Mesenchymal stem cell (in vitro differentiated cells and primary cell): ENCODE measurements around the gene OR4D6. TPM values are rescaled to one million over a fixed set of nuclear protein-coding genes. Genes with fewer than 3 reads are reported as not detected.

Experiments used
- DNase-seq: peaks from one replicate; pipeline ENCODE4 v3.0.0-alpha.2; 2013
- H2AFZ ChIP-seq: one replicate; pipeline ENCODE4 v1.6.1; 2013; ENCODE audit warnings: low read depth, mild to moderate bottlenecking, control low read depth, inconsistent platforms, low read length, moderate library complexity
- H2AK5ac ChIP-seq: 2 replicates; pipeline ENCODE4 v1.6.1; 2013; ENCODE audit warnings: low read length, moderate library complexity, mild to moderate bottlenecking, inconsistent platforms; ENCODE audit not compliant: severe bottlenecking
- H2BK120ac ChIP-seq: one replicate; pipeline ENCODE4 v1.6.1; 2013; ENCODE audit warnings: low read depth, mild to moderate bottlenecking, inconsistent platforms, low read length, moderate library complexity
- H2BK12ac ChIP-seq, 2 experiments: one replicate each; pipeline ENCODE4 v1.6.1; 2013; ENCODE audit warnings: inconsistent platforms in 2 of 2, low read length in 2 of 2, mild to moderate bottlenecking in 2 of 2, moderate library complexity in 2 of 2, control low read depth in 1 of 2
- H2BK15ac ChIP-seq: one replicate; pipeline ENCODE4 v1.6.1; 2013; ENCODE audit warnings: mild to moderate bottlenecking, low read depth, inconsistent platforms; ENCODE audit not compliant: poor library complexity, severe bottlenecking
- H2BK5ac ChIP-seq: 2 replicates; pipeline ENCODE4 v1.6.1; 2013; ENCODE audit warnings: low read depth, mild to moderate bottlenecking, low read length, control low read depth, inconsistent platforms; ENCODE audit not compliant: poor library complexity, severe bottlenecking
- H3K14ac ChIP-seq, 2 experiments: one replicate each; pipeline ENCODE4 v1.6.1; 2013; ENCODE audit warnings: inconsistent platforms in 2 of 2, low read length in 2 of 2, control low read depth in 1 of 2, mild to moderate bottlenecking in 1 of 2, moderate library complexity in 1 of 2
- H3K18ac ChIP-seq, 2 experiments: one replicate each; pipeline ENCODE4 v1.6.1; 2013; ENCODE audit warnings: inconsistent platforms in 2 of 2, low read length in 2 of 2, control low read depth in 1 of 2, low read depth in 1 of 2, mild to moderate bottlenecking in 1 of 2
- H3K23ac ChIP-seq, 2 experiments: one replicate each; pipeline ENCODE4 v1.6.1; 2013; ENCODE audit warnings: inconsistent platforms in 2 of 2, low read length in 2 of 2, mild to moderate bottlenecking in 2 of 2, moderate library complexity in 2 of 2, control low read depth in 1 of 2
- H3K27ac ChIP-seq: 2 replicates; pipeline ENCODE4 v1.5.1; 2013; ENCODE audit warnings: mild to moderate bottlenecking, moderate library complexity, low read length, control low read depth, inconsistent platforms; ENCODE audit not compliant: poor library complexity, severe bottlenecking
- H3K27me3 ChIP-seq, 2 experiments: 2 replicates each; pipeline versions ENCODE4 v1.6.1 to v1.7.0; 2013; ENCODE audit warnings: low read length in 2 of 2, mild to moderate bottlenecking in 2 of 2, moderate library complexity in 2 of 2, control low read depth in 1 of 2, inconsistent platforms in 1 of 2; ENCODE audit not compliant: control insufficient read depth in 1 of 2, insufficient read depth in 1 of 2
- H3K36me3 ChIP-seq, 2 experiments: 2 replicates each; pipeline versions ENCODE4 v1.6.1 to v1.7.0; 2013; ENCODE audit warnings: low read length in 2 of 2, control low read depth in 1 of 2, inconsistent platforms in 1 of 2, low read depth in 1 of 2, mild to moderate bottlenecking in 1 of 2; ENCODE audit not compliant: insufficient read depth in 2 of 2, control insufficient read depth in 1 of 2
- H3K4ac ChIP-seq, 2 experiments: one replicate each; pipeline ENCODE4 v1.6.1; 2013; ENCODE audit warnings: inconsistent platforms in 2 of 2, low read length in 2 of 2, mild to moderate bottlenecking in 2 of 2, moderate library complexity in 2 of 2, control low read depth in 1 of 2, low read depth in 1 of 2
- H3K4me1 ChIP-seq: 2 replicates; pipeline ENCODE4 v1.6.1; 2013; ENCODE audit warnings: low read depth, low read length, control low read depth; ENCODE audit not compliant: control insufficient read depth, insufficient read depth
- H3K4me2 ChIP-seq: 2 replicates; pipeline ENCODE4 v1.6.1; 2013; ENCODE audit warnings: low read length, mild to moderate bottlenecking, inconsistent platforms; ENCODE audit not compliant: poor library complexity, severe bottlenecking
- H3K4me3 ChIP-seq, 2 experiments: 2 replicates each; pipeline versions ENCODE4 v1.5.1 to v1.7.0; 2013; ENCODE audit warnings: low read length in 2 of 2, mild to moderate bottlenecking in 2 of 2, control low read depth in 1 of 2, low read depth in 1 of 2; ENCODE audit not compliant: insufficient read depth in 1 of 2
- H3K79me1 ChIP-seq: replicated peaks from 2 replicates; pipeline ENCODE4 v1.6.1; 2013; ENCODE audit warnings: mild to moderate bottlenecking, control low read depth, low read length, inconsistent platforms; ENCODE audit not compliant: poor library complexity, severe bottlenecking
- H3K9ac ChIP-seq: 2 replicates; pipeline ENCODE4 v1.7.0; 2013; ENCODE audit warnings: mild to moderate bottlenecking, low read length, moderate library complexity
- H3K9me3 ChIP-seq: 2 replicates; pipeline ENCODE4 v1.7.0; 2013; ENCODE audit warnings: mild to moderate bottlenecking, low read length; ENCODE audit not compliant: control insufficient read depth
- H4K8ac ChIP-seq: one replicate; pipeline ENCODE4 v1.6.1; 2013; ENCODE audit warnings: inconsistent platforms, mild to moderate bottlenecking, low read length, moderate library complexity
- H4K91ac ChIP-seq: one replicate; pipeline ENCODE4 v1.6.1; 2013; ENCODE audit warnings: mild to moderate bottlenecking, low read length, inconsistent platforms
- WGBS: methylation state at CpG from one replicate; pipeline ENCODE4 v1.1.7; 2013; ENCODE audit warnings: mixed read lengths; 5-methylcytosine and 5-hydroxymethylcytosine counted together
- polyA plus RNA-seq, 2 experiments: library from polyadenylated mRNA; stranded (reverse); fragments of 200-250 nt; gene quantifications; one replicate each; pipeline ENCODE4 v1.2.3, GENCODE V29; 2013

OR4D6 gene
- polyA plus RNA-seq (2013, experiment 1 of 2) = not detected
- polyA plus RNA-seq (2013, experiment 2 of 2) = not detected

DNA sequence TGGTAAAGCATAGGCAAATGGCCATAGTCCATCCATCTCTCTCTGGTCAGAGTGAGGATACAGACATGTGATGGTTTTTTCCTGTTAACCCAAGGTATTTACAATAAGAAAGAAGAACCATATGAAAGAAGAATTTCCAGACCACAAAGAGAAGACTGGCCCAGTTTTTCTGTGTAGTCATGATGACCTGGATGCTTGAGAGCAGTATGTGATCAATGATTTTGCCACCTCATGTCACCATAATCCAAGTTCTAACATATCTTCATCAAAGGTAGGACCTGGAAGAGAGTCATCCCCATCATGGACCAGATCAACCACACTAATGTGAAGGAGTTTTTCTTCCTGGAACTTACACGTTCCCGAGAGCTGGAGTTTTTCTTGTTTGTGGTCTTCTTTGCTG is at the start of gene OR4D6:
Gene OR4D6 (plus strand): TSS at position 301 of the 400 bp plus-strand sequence. CDS start 0 bp downstream, at position 301.
- DNase-seq = no peak
- no peak within 1 kb of the TSS for H4K8ac ChIP-seq
- H3K4ac ChIP-seq = no peak within 1 kb of the TSS
- H3K23ac ChIP-seq = no peak within 1 kb of the TSS
- H3K4me1 ChIP-seq = no peaks in the 10 kb centered on the region
- no peak within 1 kb of the TSS for H4K91ac ChIP-seq
- no peaks in the 10 kb centered on the region for H3K36me3 ChIP-seq
- no peak within 1 kb of the TSS for H3K9ac ChIP-seq
- H2AK5ac ChIP-seq = no peak within 1 kb of the TSS
- H3K27me3 ChIP-seq = no peaks in the 10 kb centered on the region
- no peaks in the 10 kb centered on the region for H3K9me3 ChIP-seq
- H2BK15ac ChIP-seq = no peak within 1 kb of the TSS
- H3K14ac ChIP-seq = no peak within 1 kb of the TSS
- H2BK120ac ChIP-seq = no peak within 1 kb of the TSS
- no peak within 1 kb of the TSS for H2BK12ac ChIP-seq
- H3K27ac ChIP-seq = no peak within 1 kb of the TSS
- WGBS = no CpG with 5 or more reads among the region's 2 CpGs
- no peak within 1 kb of the TSS for H3K4me3 ChIP-seq
- no peak within 1 kb of the TSS for H2AFZ ChIP-seq
- H2BK5ac ChIP-seq = no peak within 1 kb of the TSS
- H3K4me2 ChIP-seq = no peak within 1 kb of the TSS
- no peaks in the 10 kb centered on the region for H3K79me1 ChIP-seq
- H3K18ac ChIP-seq = no peak within 1 kb of the TSS

DNA sequence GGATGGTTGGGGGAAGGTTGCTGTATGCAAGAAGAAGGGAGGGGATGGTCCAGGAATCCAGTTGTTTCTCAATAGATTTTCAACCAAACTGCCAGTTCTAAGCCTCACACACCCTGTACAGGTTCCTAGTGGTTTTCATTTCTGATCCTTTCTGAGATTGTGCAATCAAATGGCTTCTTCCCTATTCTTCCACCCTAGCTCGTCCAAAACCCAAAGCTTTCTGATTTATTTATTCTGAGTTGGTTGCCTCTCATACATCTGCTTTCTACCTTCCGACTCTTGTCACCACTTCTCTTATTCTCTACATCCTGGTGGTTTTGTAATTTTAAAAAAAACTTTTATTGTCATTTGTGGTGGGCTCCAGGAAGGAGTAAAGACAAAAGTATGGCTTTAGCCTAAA is 43.1 kb upstream of the OR4D6 start:
- no peak overlapping the region for H3K14ac ChIP-seq
- no peak overlapping the region for H2BK12ac ChIP-seq
- H2BK120ac ChIP-seq = no peak overlapping the region
- no peak overlapping the region for H3K23ac ChIP-seq
- H3K27ac ChIP-seq = no peak overlapping the region
- WGBS = 91% methylated on average over 1 of the region's 2 CpGs
- no peaks in the 10 kb centered on the region for H3K27me3 ChIP-seq
- H4K8ac ChIP-seq = no peak overlapping the region
- H2BK5ac ChIP-seq = no peak overlapping the region
- no peak for DNase-seq
- H3K4me2 ChIP-seq = no peak overlapping the region
- H3K4me3 ChIP-seq = no peak overlapping the region
- H3K9ac ChIP-seq = no peak overlapping the region
- no peak overlapping the region for H4K91ac ChIP-seq
- H2AFZ ChIP-seq = no peak overlapping the region
- H3K4ac ChIP-seq = no peak overlapping the region
- no peaks in the 10 kb centered on the region for H3K4me1 ChIP-seq
- H3K18ac ChIP-seq = no peak overlapping the region
- peaks cover 27% of the 10 kb centered on the region for H3K9me3 ChIP-seq
- H3K36me3 ChIP-seq = no peaks in the 10 kb centered on the region
- no peaks in the 10 kb centered on the region for H3K79me1 ChIP-seq
- no peak overlapping the region for H2BK15ac ChIP-seq
- no peak overlapping the region for H2AK5ac ChIP-seq

DNA sequence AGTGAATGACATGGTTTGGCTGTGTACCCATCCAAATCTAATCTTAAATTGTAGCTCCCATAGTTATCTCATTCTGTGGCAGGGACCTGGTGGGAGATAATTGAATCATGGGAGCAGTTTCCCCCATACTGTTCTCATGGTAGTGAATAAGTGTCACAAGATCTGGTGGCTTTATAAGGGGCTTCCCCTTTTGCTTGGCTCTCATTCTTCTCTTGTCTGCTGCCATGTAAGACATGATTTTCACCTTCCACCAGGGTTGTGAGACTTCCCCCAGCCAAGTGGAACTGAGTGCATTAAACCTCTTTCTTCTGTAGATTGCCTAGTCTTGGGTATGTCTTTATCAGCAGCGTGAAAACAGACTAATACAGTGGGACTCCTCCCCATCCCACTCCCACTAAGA is 41.6 kb upstream of the OR4D6 start:
- no peak overlapping the region for H3K27ac ChIP-seq
- H2BK15ac ChIP-seq = no peak overlapping the region
- no peak overlapping the region for H3K18ac ChIP-seq
- no peaks in the 10 kb centered on the region for H3K36me3 ChIP-seq
- no peak overlapping the region for H4K91ac ChIP-seq
- no CpG with 5 or more reads among the region's 1 CpG for WGBS
- no peaks in the 10 kb centered on the region for H3K4me1 ChIP-seq
- H3K79me1 ChIP-seq = no peaks in the 10 kb centered on the region
- no peak overlapping the region for H3K4ac ChIP-seq
- H3K4me2 ChIP-seq = no peak overlapping the region
- H2AFZ ChIP-seq = no peak overlapping the region
- H3K27me3 ChIP-seq = no peaks in the 10 kb centered on the region
- H2BK5ac ChIP-seq = no peak overlapping the region
- H4K8ac ChIP-seq = no peak overlapping the region
- H2BK12ac ChIP-seq = no peak overlapping the region
- H3K9ac ChIP-seq = no peak overlapping the region
- no peak for DNase-seq
- no peak overlapping the region for H3K23ac ChIP-seq
- no peak overlapping the region for H3K4me3 ChIP-seq
- H3K14ac ChIP-seq = no peak overlapping the region
- no peak overlapping the region for H2AK5ac ChIP-seq
- H2BK120ac ChIP-seq = no peak overlapping the region
- peaks cover 12% of the 10 kb centered on the region for H3K9me3 ChIP-seq

GRCh38 chr11:59416613-59417012 is 40.1 kb upstream of the OR4D6 start:
- Histone ChIP-seq H3K9ac (no peak overlapping the region), H2AK5ac (no peak overlapping the region), H2BK15ac (no peak overlapping the region), H2BK5ac (no peak overlapping the region), H3K14ac (no peak overlapping the region), H3K4me2 (no peak overlapping the region), H3K27ac (no peak overlapping the region), H2BK120ac (no peak overlapping the region), H3K23ac (no peak overlapping the region), H2AFZ (no peak overlapping the region), H2BK12ac (no peak overlapping the region), H3K27me3 (no peaks in the 10 kb centered on the region), H3K36me3 (no peaks in the 10 kb centered on the region), H4K91ac (no peak overlapping the region), H3K4me1 (no peaks in the 10 kb centered on the region), H3K9me3 (peaks cover 3% of the 10 kb centered on the region), H3K18ac (no peak overlapping the region), H4K8ac (no peak overlapping the region), H3K4ac (no peak overlapping the region), H3K4me3 (no peak overlapping the region), H3K79me1 (no peaks in the 10 kb centered on the region)
- WGBS = 86% methylated on average over 3 of the region's 5 CpGs
- no peak for DNase-seq
